ENCODE results near the gene TEX11. TPM values are rescaled to one million over a fixed set of nuclear protein-coding genes. Genes with fewer than 3 reads are reported as not detected.
"Not testable (repeated sequence)": the region's sequence is repeated elsewhere in the genome, so short reads cannot be mapped to it uniquely, and the experiment has no call there.

The TEX11 gene
- total and polyA plus RNA-seq, 7 donors: 0.79 to 2.4 (median 2.3) TPM; not detected in 4

DNA sequence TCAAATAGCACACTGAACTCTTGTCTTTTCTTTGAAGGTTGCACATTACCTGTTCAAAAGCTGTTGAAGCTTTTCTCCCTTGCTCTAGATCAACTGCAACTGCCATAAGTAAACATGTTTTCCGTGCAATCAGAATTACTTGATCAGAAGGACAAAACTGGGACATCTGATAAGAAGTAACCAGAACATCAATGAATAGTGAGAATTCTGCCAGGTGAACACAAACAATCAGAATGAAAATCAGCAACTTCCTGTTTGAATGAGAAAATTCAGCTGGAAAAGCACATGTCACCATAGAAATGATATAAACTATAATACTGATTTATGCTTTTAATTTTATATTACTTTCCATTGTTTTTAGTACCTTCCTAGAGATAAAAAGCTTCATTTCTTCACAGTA, 303.2 kb downstream of the TEX11 start:
- no peaks in the 10 kb centered on the region for H3K4me1 ChIP-seq
- no peak overlapping the region for H3K4me3 ChIP-seq
- 16 to 68% methylated on average over 1 of the region's 1 CpG for WGBS, 2 donors
- no peak overlapping the region for H3K27ac ChIP-seq
- H3K36me3 ChIP-seq: no peaks in the 10 kb centered on the region
- DNase-seq: no peak
- intact Hi-C loops (cut with DNase I): no loop called here
- no peak for TF ChIP-seq EP300 (IDR thresholded peaks at IDR 0.05)
- TF ChIP-seq POLR2AphosphoS5 (IDR thresholded peaks at IDR 0.05): no peak
- TF ChIP-seq POLR2A (IDR thresholded peaks at IDR 0.05): no peak
- TF ChIP-seq, protein P1, sequence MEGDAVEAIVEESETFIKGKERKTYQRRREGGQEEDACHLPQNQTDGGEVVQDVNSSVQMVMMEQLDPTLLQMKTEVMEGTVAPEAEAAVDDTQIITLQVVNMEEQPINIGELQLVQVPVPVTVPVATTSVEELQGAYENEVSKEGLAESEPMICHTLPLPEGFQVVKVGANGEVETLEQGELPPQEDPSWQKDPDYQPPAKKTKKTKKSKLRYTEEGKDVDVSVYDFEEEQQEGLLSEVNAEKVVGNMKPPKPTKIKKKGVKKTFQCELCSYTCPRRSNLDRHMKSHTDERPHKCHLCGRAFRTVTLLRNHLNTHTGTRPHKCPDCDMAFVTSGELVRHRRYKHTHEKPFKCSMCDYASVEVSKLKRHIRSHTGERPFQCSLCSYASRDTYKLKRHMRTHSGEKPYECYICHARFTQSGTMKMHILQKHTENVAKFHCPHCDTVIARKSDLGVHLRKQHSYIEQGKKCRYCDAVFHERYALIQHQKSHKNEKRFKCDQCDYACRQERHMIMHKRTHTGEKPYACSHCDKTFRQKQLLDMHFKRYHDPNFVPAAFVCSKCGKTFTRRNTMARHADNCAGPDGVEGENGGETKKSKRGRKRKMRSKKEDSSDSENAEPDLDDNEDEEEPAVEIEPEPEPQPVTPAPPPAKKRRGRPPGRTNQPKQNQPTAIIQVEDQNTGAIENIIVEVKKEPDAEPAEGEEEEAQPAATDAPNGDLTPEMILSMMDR (IDR thresholded peaks at IDR 0.05): no peak
- no peaks in the 10 kb centered on the region for H3K27me3 ChIP-seq
- H3K9me3 ChIP-seq: no peaks in the 10 kb centered on the region

DNA sequence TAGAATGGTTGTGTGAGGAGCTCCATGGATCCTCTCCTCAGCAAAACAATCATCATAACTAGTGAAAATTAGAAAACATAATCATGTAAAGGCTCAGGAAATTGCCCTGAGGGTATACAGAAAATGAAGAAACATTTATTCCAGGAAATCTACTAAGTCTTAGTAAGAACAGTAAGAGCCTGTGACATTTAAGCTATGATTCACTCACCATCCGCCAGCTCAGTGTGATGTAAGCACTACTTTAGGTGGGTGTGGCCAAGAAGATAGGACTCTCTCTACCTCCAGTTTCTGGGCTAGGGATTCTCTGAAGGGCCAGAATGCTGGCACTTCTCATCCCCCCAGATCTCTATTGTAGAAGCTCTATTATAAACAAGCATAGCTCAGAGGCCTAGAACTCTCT, 316.4 kb downstream of the TEX11 start:
- Histone ChIP-seq H3K27ac (no peak overlapping the region), H3K4me1 (no peaks in the 10 kb centered on the region), H3K27me3 (no peaks in the 10 kb centered on the region), H3K36me3 (no peaks in the 10 kb centered on the region), H3K4me3 (no peak overlapping the region), H3K9me3 (no peaks in the 10 kb centered on the region)
- DNase-seq: no peak
- TF ChIP-seq, protein P1 (IDR thresholded peaks at IDR 0.05): no peak
- TF ChIP-seq POLR2AphosphoS5 (IDR thresholded peaks at IDR 0.05): no peak
- no peak for TF ChIP-seq EP300 (IDR thresholded peaks at IDR 0.05)
- intact Hi-C loops (cut with DNase I): no loop called here
- WGBS, 2 donors: 65 to 71% methylated on average over 1 of the region's 1 CpG

DNA sequence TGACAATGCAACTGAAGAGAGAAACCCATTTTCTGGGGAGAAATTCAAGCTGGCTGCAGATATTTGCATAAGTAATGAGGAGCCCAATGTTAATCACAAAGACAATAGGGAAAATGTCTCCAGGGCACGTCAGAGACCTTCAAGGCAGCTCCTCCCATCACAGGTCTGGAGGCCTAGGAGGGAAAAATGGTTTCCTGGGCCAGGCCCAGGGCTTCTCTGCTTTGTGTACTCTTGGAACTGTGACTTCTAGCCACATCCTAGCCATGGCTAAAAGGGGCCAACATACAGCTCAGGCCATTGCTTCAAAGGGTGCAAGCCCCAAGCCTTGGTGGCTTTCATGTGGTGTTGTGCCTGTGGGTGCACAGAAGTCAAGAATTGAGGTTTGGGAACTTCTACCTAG, 321.4 kb downstream of the TEX11 start:
- H3K36me3 ChIP-seq; H3K9me3 ChIP-seq; intact Hi-C loops (cut with DNase I); H3K4me3 ChIP-seq; DNase-seq; H3K27me3 ChIP-seq; H3K4me1 ChIP-seq; H3K27ac ChIP-seq: not testable (repeated sequence)
- WGBS, 2 donors: 30 to 46% methylated on average over 1 of the region's 1 CpG

DNA sequence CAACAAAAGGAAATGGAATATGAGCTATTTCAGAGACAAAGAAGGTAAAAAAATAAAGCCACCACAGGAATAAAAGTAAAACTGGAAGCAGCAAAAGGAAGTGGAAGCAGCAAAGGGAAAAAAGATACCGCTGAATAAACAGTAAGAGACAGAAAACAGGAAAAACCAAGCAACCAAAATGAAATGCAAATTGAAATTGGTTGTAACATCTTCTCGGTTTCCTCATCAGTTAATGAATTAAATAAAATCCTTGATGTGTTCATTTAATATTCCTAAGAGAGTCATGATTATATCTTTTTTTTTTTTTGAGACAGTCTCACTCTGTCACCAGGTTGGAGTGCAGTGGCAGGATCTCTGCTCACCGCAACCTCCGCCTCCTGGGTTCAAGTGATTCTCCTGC, 331.1 kb downstream of the TEX11 start:
- no peak for DNase-seq
- Histone ChIP-seq H3K4me3 (no peak overlapping the region), H3K27ac (no peak overlapping the region), H3K36me3 (no peaks in the 10 kb centered on the region), H3K4me1 (no peaks in the 10 kb centered on the region), H3K27me3 (no peaks in the 10 kb centered on the region), H3K9me3 (no peaks in the 10 kb centered on the region)
- TF ChIP-seq, protein P1 (IDR thresholded peaks at IDR 0.05): no peak
- TF ChIP-seq POLR2AphosphoS5 (IDR thresholded peaks at IDR 0.05) (no peak), EP300 (IDR thresholded peaks at IDR 0.05) (no peak), POLR2A (IDR thresholded peaks at IDR 0.05) (no peak)
- WGBS, 2 donors: 94 to 95% methylated on average over 4 of the region's 4 CpGs
- intact Hi-C loops (cut with DNase I): no loop called here

DNA sequence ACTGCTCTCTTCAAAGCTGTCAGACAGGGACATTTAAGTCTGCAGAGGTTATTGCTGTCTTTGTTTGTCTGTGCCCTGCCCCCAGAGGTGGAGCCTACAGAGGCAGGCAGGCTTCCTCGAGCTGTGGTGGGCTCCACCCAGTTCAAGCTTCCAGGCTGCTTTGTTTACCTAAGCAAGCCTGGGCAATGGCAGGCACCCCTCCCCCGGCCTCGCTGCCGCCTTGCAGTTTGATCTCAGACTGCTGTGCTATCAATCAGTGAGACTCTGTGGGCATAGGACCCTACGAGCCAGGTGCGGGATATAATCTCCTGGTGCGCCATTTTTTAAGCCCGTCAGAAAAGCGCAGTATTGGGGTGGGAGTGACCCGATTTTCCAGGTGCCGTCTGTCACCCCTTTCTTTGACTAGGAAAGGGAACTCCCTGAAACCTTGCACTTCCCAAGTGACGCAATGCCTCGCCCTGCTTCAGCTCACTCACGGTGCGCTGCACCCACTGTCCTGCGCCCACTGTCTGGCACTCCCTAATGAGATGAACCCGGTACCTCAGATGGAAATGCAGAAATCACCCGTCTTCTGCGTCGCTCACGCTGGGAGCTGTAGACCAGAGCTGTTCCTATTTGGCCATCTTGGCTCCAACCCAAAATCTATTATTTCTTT, 338.5 kb downstream of the TEX11 start:
- intact Hi-C loops (cut with DNase I); H3K4me3 ChIP-seq; DNase-seq; H3K36me3 ChIP-seq; H3K27me3 ChIP-seq; H3K9me3 ChIP-seq; H3K4me1 ChIP-seq; H3K27ac ChIP-seq: not testable (repeated sequence)
- WGBS, 2 donors: 89 to 93% methylated on average over 21 of the region's 21 CpGs

DNA sequence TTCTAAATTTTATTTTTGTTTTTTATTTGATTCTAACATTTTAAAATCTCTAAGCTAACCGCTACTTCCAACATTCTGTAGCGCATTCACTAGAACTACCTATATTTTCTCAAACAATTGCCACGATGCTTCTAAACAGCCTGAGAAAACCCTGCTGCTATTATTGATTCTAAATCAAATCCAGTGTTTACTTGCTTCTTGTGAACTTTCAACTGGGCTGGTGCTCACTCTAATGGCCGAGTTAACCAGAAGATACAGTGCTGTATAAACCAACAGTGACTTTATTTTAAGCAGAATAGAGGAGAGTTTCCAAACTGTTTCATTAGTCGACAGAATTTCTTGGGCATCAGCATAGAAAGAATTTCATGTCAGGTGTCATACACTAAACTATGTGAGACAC, 353.6 kb downstream of the TEX11 start:
- Histone ChIP-seq H3K27me3 (no peaks in the 10 kb centered on the region), H3K27ac (no peak overlapping the region), H3K9me3 (no peaks in the 10 kb centered on the region), H3K36me3 (no peaks in the 10 kb centered on the region), H3K4me1 (no peaks in the 10 kb centered on the region), H3K4me3 (no peak overlapping the region)
- no peak for DNase-seq
- TF ChIP-seq POLR2AphosphoS5 (IDR thresholded peaks at IDR 0.05) (no peak), POLR2A (IDR thresholded peaks at IDR 0.05) (no peak), EP300 (IDR thresholded peaks at IDR 0.05) (no peak)
- TF ChIP-seq, protein P1 (IDR thresholded peaks at IDR 0.05): no peak
- intact Hi-C loops (cut with DNase I): no loop called here
- WGBS, 2 donors: 68 to 75% methylated on average over 5 of the region's 5 CpGs
